ENCODE results near the gene ZBTB38.

ZBTB38 gene, protein sequence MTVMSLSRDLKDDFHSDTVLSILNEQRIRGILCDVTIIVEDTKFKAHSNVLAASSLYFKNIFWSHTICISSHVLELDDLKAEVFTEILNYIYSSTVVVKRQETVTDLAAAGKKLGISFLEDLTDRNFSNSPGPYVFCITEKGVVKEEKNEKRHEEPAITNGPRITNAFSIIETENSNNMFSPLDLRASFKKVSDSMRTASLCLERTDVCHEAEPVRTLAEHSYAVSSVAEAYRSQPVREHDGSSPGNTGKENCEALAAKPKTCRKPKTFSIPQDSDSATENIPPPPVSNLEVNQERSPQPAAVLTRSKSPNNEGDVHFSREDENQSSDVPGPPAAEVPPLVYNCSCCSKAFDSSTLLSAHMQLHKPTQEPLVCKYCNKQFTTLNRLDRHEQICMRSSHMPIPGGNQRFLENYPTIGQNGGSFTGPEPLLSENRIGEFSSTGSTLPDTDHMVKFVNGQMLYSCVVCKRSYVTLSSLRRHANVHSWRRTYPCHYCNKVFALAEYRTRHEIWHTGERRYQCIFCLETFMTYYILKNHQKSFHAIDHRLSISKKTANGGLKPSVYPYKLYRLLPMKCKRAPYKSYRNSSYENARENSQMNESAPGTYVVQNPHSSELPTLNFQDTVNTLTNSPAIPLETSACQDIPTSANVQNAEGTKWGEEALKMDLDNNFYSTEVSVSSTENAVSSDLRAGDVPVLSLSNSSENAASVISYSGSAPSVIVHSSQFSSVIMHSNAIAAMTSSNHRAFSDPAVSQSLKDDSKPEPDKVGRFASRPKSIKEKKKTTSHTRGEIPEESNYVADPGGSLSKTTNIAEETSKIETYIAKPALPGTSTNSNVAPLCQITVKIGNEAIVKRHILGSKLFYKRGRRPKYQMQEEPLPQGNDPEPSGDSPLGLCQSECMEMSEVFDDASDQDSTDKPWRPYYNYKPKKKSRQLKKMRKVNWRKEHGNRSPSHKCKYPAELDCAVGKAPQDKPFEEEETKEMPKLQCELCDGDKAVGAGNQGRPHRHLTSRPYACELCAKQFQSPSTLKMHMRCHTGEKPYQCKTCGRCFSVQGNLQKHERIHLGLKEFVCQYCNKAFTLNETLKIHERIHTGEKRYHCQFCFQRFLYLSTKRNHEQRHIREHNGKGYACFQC (N-terminal part only)

GRCh38 chr3:141368062-141368924 lies at the start of gene ZBTB38:
Gene ZBTB38, plus strand, starts transcription at chr3:141368504. Its CDS starts 73,885 bp downstream, at chr3:141442389.
- Histone ChIP-seq H3K9me3 (ENCODE audit: control insufficient read depth in 5 of 5, low read length in 5 of 5) (no peaks in the 10 kb centered on the region), H3K4me1 (ENCODE audit: control insufficient read depth in 5 of 5, insufficient read depth in 5 of 5, low read length in 5 of 5) (peaks cover 9 to 35% (median 30%) of the 10 kb centered on the region in 5 donors), H3K27me3 (ENCODE audit: control insufficient read depth in 5 of 5, insufficient read depth in 4 of 5, low read length in 5 of 5) (no peaks in the 10 kb centered on the region), H3K36me3 (ENCODE audit: control insufficient read depth in 5 of 5, insufficient read depth in 5 of 5, low read length in 5 of 5) (peaks cover 0 to 5% (median 0%) of the 10 kb centered on the region in 5 donors), H3K9ac (ENCODE audit: low read length in 5 of 5) (peak within 1 kb of the TSS in 4 of 5 donors; percentile 53 to 85 (median 66)), H3K4me3 (ENCODE audit: low read depth in 1 of 5, low read length in 5 of 5) (peak within 1 kb of the TSS; percentile 31 to 69 (median 56)), H3K27ac (ENCODE audit: low read depth, low read length) (peak within 1 kb of the TSS; percentile 91)

DNA sequence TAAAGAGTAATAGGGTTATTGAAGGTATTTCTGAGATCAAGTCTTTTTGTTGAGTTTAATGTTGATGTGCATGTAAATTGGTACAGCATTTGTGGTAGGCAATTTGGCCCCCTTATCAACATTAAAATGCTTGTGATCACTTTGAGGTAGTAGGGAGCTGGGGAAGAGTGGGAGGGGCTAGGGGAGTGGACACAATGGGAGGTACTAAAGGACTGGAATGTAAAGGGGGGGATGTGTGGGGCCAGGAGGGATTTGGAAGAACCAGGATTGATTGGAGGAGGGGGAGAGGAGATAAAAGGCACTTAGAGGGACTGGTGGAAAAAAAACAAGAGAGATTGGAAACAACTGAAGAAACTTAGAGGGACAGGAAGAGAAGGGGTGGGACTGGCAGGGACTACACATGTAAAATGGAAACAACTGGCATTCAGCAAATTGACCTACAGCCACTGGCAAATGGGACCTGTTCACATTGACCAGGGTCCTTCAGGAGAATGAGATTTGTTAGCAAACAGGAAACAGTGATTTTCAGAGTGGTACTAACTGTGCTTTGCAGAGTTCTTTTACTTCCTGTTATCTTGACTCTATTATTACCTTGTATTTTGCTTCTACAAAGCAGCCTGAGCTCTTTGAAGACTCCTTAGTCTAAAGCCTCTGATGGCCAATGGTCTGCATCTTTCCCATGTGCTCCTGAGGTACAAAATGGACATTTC lies 47.8 kb upstream of the ZBTB38 start:
- Histone ChIP-seq H3K27me3 (ENCODE audit: control insufficient read depth in 5 of 5, insufficient read depth in 4 of 5, low read length in 5 of 5) (no peaks in the 10 kb centered on the region), H3K4me3 (ENCODE audit: low read depth in 1 of 5, low read length in 5 of 5) (no peak overlapping the region), H3K9ac (ENCODE audit: low read length in 5 of 5) (no peak overlapping the region), H3K27ac (ENCODE audit: low read depth, low read length) (no peak overlapping the region), H3K9me3 (ENCODE audit: control insufficient read depth in 5 of 5, low read length in 5 of 5) (no peaks in the 10 kb centered on the region), H3K36me3 (ENCODE audit: control insufficient read depth in 5 of 5, insufficient read depth in 5 of 5, low read length in 5 of 5) (no peaks in the 10 kb centered on the region), H3K4me1 (ENCODE audit: control insufficient read depth in 5 of 5, insufficient read depth in 5 of 5, low read length in 5 of 5) (no peaks in the 10 kb centered on the region)

DNA sequence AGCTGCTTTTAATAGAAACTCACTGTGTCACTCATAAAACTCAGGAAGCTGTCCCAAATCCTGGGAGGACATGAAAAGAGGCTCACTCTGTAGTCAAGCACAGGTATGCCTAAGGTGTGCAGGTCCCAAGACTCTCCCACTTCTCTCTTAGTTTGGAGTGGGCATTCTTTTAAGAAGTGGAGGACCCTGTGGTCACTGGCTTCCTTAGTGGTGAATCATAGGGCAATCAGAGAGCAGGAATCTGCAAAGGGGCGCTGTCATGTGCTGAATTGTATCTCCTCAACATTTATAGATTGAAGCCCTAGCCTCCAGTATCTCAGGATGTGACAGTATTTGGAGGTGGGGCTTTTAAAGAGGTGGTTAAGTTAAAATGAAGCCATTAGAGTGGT lies 47.2 kb upstream of the ZBTB38 start:
- Histone ChIP-seq H3K27me3 (ENCODE audit: control insufficient read depth in 5 of 5, insufficient read depth in 4 of 5, low read length in 5 of 5) (no peaks in the 10 kb centered on the region), H3K9me3 (ENCODE audit: control insufficient read depth in 5 of 5, low read length in 5 of 5) (no peaks in the 10 kb centered on the region), H3K4me3 (ENCODE audit: low read depth in 1 of 5, low read length in 5 of 5) (no peak overlapping the region), H3K9ac (ENCODE audit: low read length in 5 of 5) (no peak overlapping the region), H3K36me3 (ENCODE audit: control insufficient read depth in 5 of 5, insufficient read depth in 5 of 5, low read length in 5 of 5) (no peaks in the 10 kb centered on the region), H3K4me1 (ENCODE audit: control insufficient read depth in 5 of 5, insufficient read depth in 5 of 5, low read length in 5 of 5) (no peaks in the 10 kb centered on the region), H3K27ac (ENCODE audit: low read depth, low read length) (no peak overlapping the region)

GRCh38 chr3:141323936-141324704 lies 44.2 kb upstream of the ZBTB38 start:
- no peaks in the 10 kb centered on the region for H3K27me3 ChIP-seq (ENCODE audit: control insufficient read depth in 5 of 5, insufficient read depth in 4 of 5, low read length in 5 of 5)
- H3K9ac ChIP-seq (ENCODE audit: low read length in 5 of 5) = no peak overlapping the region
- H3K4me1 ChIP-seq (ENCODE audit: control insufficient read depth in 5 of 5, insufficient read depth in 5 of 5, low read length in 5 of 5) = no peaks in the 10 kb centered on the region
- H3K36me3 ChIP-seq (ENCODE audit: control insufficient read depth in 5 of 5, insufficient read depth in 5 of 5, low read length in 5 of 5) = no peaks in the 10 kb centered on the region
- no peaks in the 10 kb centered on the region for H3K9me3 ChIP-seq (ENCODE audit: control insufficient read depth in 5 of 5, low read length in 5 of 5)
- no peak overlapping the region for H3K4me3 ChIP-seq (ENCODE audit: low read depth in 1 of 5, low read length in 5 of 5)
- no peak overlapping the region for H3K27ac ChIP-seq (ENCODE audit: low read depth, low read length)

GRCh38 chr3:141326123-141326522 lies 42.2 kb upstream of the ZBTB38 start:
- Histone ChIP-seq H3K4me1 (ENCODE audit: control insufficient read depth in 5 of 5, insufficient read depth in 5 of 5, low read length in 5 of 5) (no peaks in the 10 kb centered on the region), H3K4me3 (ENCODE audit: low read depth in 1 of 5, low read length in 5 of 5) (no peak overlapping the region), H3K27me3 (ENCODE audit: control insufficient read depth in 5 of 5, insufficient read depth in 4 of 5, low read length in 5 of 5) (no peaks in the 10 kb centered on the region), H3K36me3 (ENCODE audit: control insufficient read depth in 5 of 5, insufficient read depth in 5 of 5, low read length in 5 of 5) (no peaks in the 10 kb centered on the region), H3K9ac (ENCODE audit: low read length in 5 of 5) (no peak overlapping the region), H3K9me3 (ENCODE audit: control insufficient read depth in 5 of 5, low read length in 5 of 5) (no peaks in the 10 kb centered on the region), H3K27ac (ENCODE audit: low read depth, low read length) (no peak overlapping the region)

GRCh38 chr3:141326626-141327025 lies 41.7 kb upstream of the ZBTB38 start:
- Histone ChIP-seq H3K9ac (ENCODE audit: low read length in 5 of 5) (no peak overlapping the region), H3K4me1 (ENCODE audit: control insufficient read depth in 5 of 5, insufficient read depth in 5 of 5, low read length in 5 of 5) (peaks cover 0 to under 1% (median 0%) of the 10 kb centered on the region in 5 donors), H3K36me3 (ENCODE audit: control insufficient read depth in 5 of 5, insufficient read depth in 5 of 5, low read length in 5 of 5) (no peaks in the 10 kb centered on the region), H3K27ac (ENCODE audit: low read depth, low read length) (no peak overlapping the region), H3K4me3 (ENCODE audit: low read depth in 1 of 5, low read length in 5 of 5) (no peak overlapping the region), H3K27me3 (ENCODE audit: control insufficient read depth in 5 of 5, insufficient read depth in 4 of 5, low read length in 5 of 5) (no peaks in the 10 kb centered on the region), H3K9me3 (ENCODE audit: control insufficient read depth in 5 of 5, low read length in 5 of 5) (no peaks in the 10 kb centered on the region)

- Histone ChIP-seq H3K4me1 (ENCODE audit: control insufficient read depth in 5 of 5, insufficient read depth in 5 of 5, low read length in 5 of 5) (peaks cover 3 to 6% (median 3%) of the 10 kb centered on the region in 5 donors), H3K4me3 (ENCODE audit: low read depth in 1 of 5, low read length in 5 of 5) (no peak overlapping the region), H3K9me3 (ENCODE audit: control insufficient read depth in 5 of 5, low read length in 5 of 5) (no peaks in the 10 kb centered on the region), H3K9ac (ENCODE audit: low read length in 5 of 5) (no peak overlapping the region), H3K27ac (ENCODE audit: low read depth, low read length) (no peak overlapping the region), H3K27me3 (ENCODE audit: control insufficient read depth in 5 of 5, insufficient read depth in 4 of 5, low read length in 5 of 5) (no peaks in the 10 kb centered on the region), H3K36me3 (ENCODE audit: control insufficient read depth in 5 of 5, insufficient read depth in 5 of 5, low read length in 5 of 5) (no peaks in the 10 kb centered on the region)
These were observed 39.8 kb upstream of the ZBTB38 start for GRCh38 chr3:141328286-141329166.

DNA sequence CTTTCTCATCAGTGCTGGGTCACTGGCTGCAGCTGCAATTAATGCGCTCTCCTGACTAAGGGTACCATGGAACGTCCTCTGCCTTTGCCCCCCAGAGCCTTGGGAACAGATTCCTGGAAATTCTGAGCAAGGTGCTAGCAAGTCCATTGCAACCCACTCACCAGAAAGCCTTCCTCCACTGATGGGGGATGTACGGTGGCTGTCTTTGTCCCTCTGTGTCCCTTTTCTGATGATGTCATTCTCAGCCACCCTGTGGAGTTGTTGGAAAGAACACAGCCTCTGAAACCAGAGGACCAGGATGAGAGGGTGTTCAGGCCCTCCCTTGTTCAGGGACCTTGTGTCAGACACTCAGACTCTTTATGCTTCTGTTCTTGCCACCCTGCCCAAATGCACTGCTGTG lies 38.1 kb upstream of the ZBTB38 start:
- Histone ChIP-seq H3K4me1 (ENCODE audit: control insufficient read depth in 5 of 5, insufficient read depth in 5 of 5, low read length in 5 of 5) (peaks cover 3 to 6% (median 3%) of the 10 kb centered on the region in 5 donors), H3K36me3 (ENCODE audit: control insufficient read depth in 5 of 5, insufficient read depth in 5 of 5, low read length in 5 of 5) (no peaks in the 10 kb centered on the region), H3K4me3 (ENCODE audit: low read depth in 1 of 5, low read length in 5 of 5) (no peak overlapping the region), H3K27me3 (ENCODE audit: control insufficient read depth in 5 of 5, insufficient read depth in 4 of 5, low read length in 5 of 5) (no peaks in the 10 kb centered on the region), H3K9ac (ENCODE audit: low read length in 5 of 5) (no peak overlapping the region), H3K9me3 (ENCODE audit: control insufficient read depth in 5 of 5, low read length in 5 of 5) (no peaks in the 10 kb centered on the region), H3K27ac (ENCODE audit: low read depth, low read length) (no peak overlapping the region)
